HCT116 (cell line): ENCODE measurements around the gene AKAP3. TPM values are rescaled to one million over a fixed set of nuclear protein-coding genes. Genes with fewer than 3 reads are reported as not detected.

Experiments
- ATAC-seq: fragments of 200-7000 bp; cut with Tn5 transposase; 2 replicates; pipeline ENCODE4 v1.9.1; 2020; ENCODE audit warnings: mild to moderate bottlenecking, moderate library complexity
- BruUV-seq: library from RNA; stranded (reverse); fragments of 400-500 nt; replicated peaks from 2 replicates; lab custom pipeline; 2021; lab: Mats Ljungman, UMichigan
- CTCF ChIA-PET: fragments of 300-600 bp; sonication (Branson Sonifier 250); formaldehyde crosslinking; loops from one replicate; lab custom pipeline; 2021; ENCODE audit warnings: antibody characterized with exemption; lab: Charles Lee
- POLR2A ChIA-PET: fragments of 300-600, 350-600 bp; sonication (Branson Sonifier 250); formaldehyde crosslinking; loops from one replicate; lab custom pipeline; 2021; ENCODE audit warnings: antibody characterized with exemption; lab: Charles Lee
- RAD21 ChIA-PET, 2 experiments: fragments of 300-600 bp; sonication (Branson Sonifier 250); formaldehyde crosslinking; loops; one replicate each; lab custom pipeline; 2023; ENCODE audit warnings: low total read pairs in 2 of 2; ENCODE audit not compliant: uncharacterized antibody in 2 of 2, unreplicated experiment in 2 of 2, low non-redundant PET in 1 of 2; lab: Charles Lee
- DNase-seq: peaks from one replicate; pipeline ENCODE4 v3.0.0-alpha.2; 2010; ENCODE audit warnings: low read depth, low spot score
- H2AFZ ChIP-seq: fragments of 200-600 bp; shearing (Covaris generic), sonication (generic); 2 replicates; pipeline ENCODE4 v1.6.1; 2017; ENCODE audit warnings: low read depth, mixed run types, mixed read lengths, antibody characterized with exemption, low read length; ENCODE audit not compliant: poor library complexity, severe bottlenecking
- H3K27ac ChIP-seq: 2 replicates; pipeline ENCODE4 v1.5.1; 2012; ENCODE audit warnings: low read depth, low read length
- H3K27me3 ChIP-seq: fragments of 200-600 bp; sonication (generic); 2 replicates; pipeline ENCODE4 v1.6.1; 2016; ENCODE audit warnings: mixed run types, low read length, mixed read lengths; ENCODE audit not compliant: insufficient read depth
- H3K36me3 ChIP-seq, 2 experiments: fragments of 200-500 bp in 1 of 2; fragments of 200-600 bp in 1 of 2; sonication (Bioruptor generic) in 1 of 2; sonication (generic) in 1 of 2; 2 replicates each; pipeline versions ENCODE4 v1.5.1 to v1.6.1; 2014 to 2016; ENCODE audit warnings: low read length in 2 of 2, inconsistent platforms in 1 of 2, mixed read lengths in 1 of 2, mixed run types in 1 of 2; ENCODE audit not compliant: insufficient read depth in 2 of 2, control insufficient read depth in 1 of 2
- H3K4me1 ChIP-seq, 2 experiments: fragments of 200-600 bp in 1 of 2; sonication (generic) in 1 of 2; 2 replicates each; pipeline versions ENCODE4 v1.5.1 to v1.6.1; 2012 to 2017; ENCODE audit warnings: low read length in 2 of 2, inconsistent platforms in 1 of 2, mild to moderate bottlenecking in 1 of 2, mixed read lengths in 1 of 2, mixed run types in 1 of 2, moderate library complexity in 1 of 2; ENCODE audit not compliant: insufficient read depth in 2 of 2, control insufficient read depth in 1 of 2
- H3K4me2 ChIP-seq: fragments of 200-600 bp; sonication (generic); 2 replicates; pipeline ENCODE4 v1.6.1; 2017; ENCODE audit warnings: mixed run types, low read length, mixed read lengths
- H3K4me3 ChIP-seq, 2 experiments: fragments of 200-600 bp in 1 of 2; sonication (generic) in 1 of 2; replicated peaks in 1 of 2; 2 replicates each; pipeline ENCODE4 v1.5.1; 2011 to 2016; ENCODE audit warnings: low read length in 2 of 2, control low read depth in 1 of 2, low read depth in 1 of 2, mild to moderate bottlenecking in 1 of 2, mixed read lengths in 1 of 2, mixed run types in 1 of 2
- H3K79me2 ChIP-seq: fragments of 200-600 bp; sonication (generic); 2 replicates; pipeline ENCODE4 v1.6.1; 2017; ENCODE audit warnings: mild to moderate bottlenecking, mixed run types, low read length, moderate library complexity, mixed read lengths; ENCODE audit not compliant: insufficient read depth
- H3K9ac ChIP-seq: fragments of 200-600 bp; sonication (generic); 2 replicates; pipeline ENCODE4 v1.6.1; 2016; ENCODE audit warnings: low read length, mixed read lengths
- H3K9me2 ChIP-seq: fragments of 200-600 bp; sonication (generic), shearing (Covaris generic); 2 replicates; pipeline ENCODE4 v1.6.1; 2017; ENCODE audit warnings: mixed run types, mild to moderate bottlenecking, moderate library complexity; ENCODE audit not compliant: insufficient read depth
- H3K9me3 ChIP-seq, 2 experiments: fragments of 200-500 bp in 1 of 2; fragments of 200-600 bp in 1 of 2; sonication (Bioruptor generic) in 1 of 2; sonication (generic) in 1 of 2; 2 replicates each; pipeline ENCODE4 v1.6.1; 2014 to 2017; ENCODE audit warnings: low read length in 2 of 2, mixed read lengths in 2 of 2, inconsistent platforms in 1 of 2, low read depth in 1 of 2, mild to moderate bottlenecking in 1 of 2, mixed run types in 1 of 2, moderate library complexity in 1 of 2; ENCODE audit not compliant: control insufficient read depth in 1 of 2, insufficient read depth in 1 of 2
- H4K20me1 ChIP-seq: fragments of 200-600 bp; sonication (generic), shearing (Covaris generic); 2 replicates; pipeline ENCODE4 v1.6.1; 2017; ENCODE audit warnings: mixed run types, mild to moderate bottlenecking, moderate library complexity; ENCODE audit not compliant: insufficient read depth
- CEBPB ChIP-seq: IDR thresholded peaks from 2 replicates; pipeline ENCODE4 v1.6.1; 2012; ENCODE audit warnings: low read depth
- EGR1 ChIP-seq: IDR thresholded peaks from 2 replicates; pipeline ENCODE4 v1.6.1; 2012; ENCODE audit warnings: low read depth
- ELF1 ChIP-seq: IDR thresholded peaks from 2 replicates; pipeline ENCODE4 v1.6.1; 2012; ENCODE audit warnings: low read depth, borderline replicate concordance
- EZH2 ChIP-seq: fragments of 200-600 bp; sonication (generic); IDR thresholded peaks from 2 replicates; pipeline ENCODE4 v1.6.1; 2017; ENCODE audit warnings: antibody characterized with exemption, mixed run types
- FOSL1 ChIP-seq: IDR thresholded peaks from 2 replicates; pipeline ENCODE4 v1.6.1; 2012; ENCODE audit warnings: low read depth
- JUND ChIP-seq: IDR thresholded peaks from 2 replicates; pipeline ENCODE4 v1.6.1; 2012
- POLR2A ChIP-seq: IDR thresholded peaks from 2 replicates; pipeline ENCODE4 v1.7.0; 2011; ENCODE audit warnings: borderline replicate concordance; ENCODE audit not compliant: insufficient read depth, insufficient read length; ENCODE audit errors: extremely low read depth
- POLR2AphosphoS5 ChIP-seq: IDR thresholded peaks from 2 replicates; pipeline ENCODE4 v1.6.1; 2011; ENCODE audit warnings: mild to moderate bottlenecking, low read depth, low read length, moderate library complexity
- RAD21 ChIP-seq: IDR thresholded peaks from 2 replicates; pipeline ENCODE4 v1.6.1; 2012; ENCODE audit warnings: low read depth, mild to moderate bottlenecking
- SIN3A ChIP-seq: IDR thresholded peaks from 2 replicates; pipeline ENCODE4 v1.6.1; 2012; ENCODE audit warnings: low read depth
- SP1 ChIP-seq: IDR thresholded peaks from 2 replicates; pipeline ENCODE4 v1.6.1; 2012; ENCODE audit warnings: low read depth
- TCF7L2 ChIP-seq: IDR thresholded peaks from 2 replicates; pipeline ENCODE4 v1.7.0; 2011; ENCODE audit warnings: borderline replicate concordance, inconsistent platforms; ENCODE audit not compliant: insufficient read depth, insufficient read length; ENCODE audit errors: extremely low read depth
- ZFX ChIP-seq: fragments of 450-650 bp; IDR thresholded peaks from 2 replicates; pipeline ENCODE4 v1.6.1; 2017
- intact Hi-C: fragments of 100-400 bp; cut with micrococcal nuclease; formaldehyde crosslinking; loops from 2 replicates; pipeline ENCODE4 v1.10.0; 2022
- total RNA-seq: library from RNA; stranded (reverse); gene quantifications from one replicate; pipeline ENCODE4 v1.2.1, GENCODE V29; 2021; ENCODE audit not compliant: unreplicated experiment
- TF ChIP-seq, protein P1 (sequence below): IDR thresholded peaks from 2 replicates; pipeline ENCODE4 v1.6.1; 2012
- TF ChIP-seq, protein P2 (sequence below), 3 experiments: fragments of 200-600 bp in 1 of 3; sonication (generic) in 1 of 3; IDR thresholded peaks in 2 of 3; conservative IDR thresholded peaks in 1 of 3; 2 replicates each; pipeline ENCODE4 v1.5.1; 2012 to 2017; ENCODE audit warnings: low read depth in 2 of 3, low read length in 2 of 3, antibody characterized with exemption in 1 of 3, borderline replicate concordance in 1 of 3, control low read depth in 1 of 3, mild to moderate bottlenecking in 1 of 3, mixed read lengths in 1 of 3, mixed run types in 1 of 3, moderate library complexity in 1 of 3; ENCODE audit not compliant: insufficient read depth in 1 of 3
- TF ChIP-seq, protein P3 (sequence below): IDR thresholded peaks from 2 replicates; pipeline ENCODE4 v1.6.1; 2011; ENCODE audit warnings: mild to moderate bottlenecking, low read length, moderate library complexity; ENCODE audit not compliant: insufficient replicate concordance; ENCODE audit errors: extremely low read depth

Gene AKAP3
- total RNA-seq, 1 experiment from 2014 or later, result 4.3 TPM

DNA sequence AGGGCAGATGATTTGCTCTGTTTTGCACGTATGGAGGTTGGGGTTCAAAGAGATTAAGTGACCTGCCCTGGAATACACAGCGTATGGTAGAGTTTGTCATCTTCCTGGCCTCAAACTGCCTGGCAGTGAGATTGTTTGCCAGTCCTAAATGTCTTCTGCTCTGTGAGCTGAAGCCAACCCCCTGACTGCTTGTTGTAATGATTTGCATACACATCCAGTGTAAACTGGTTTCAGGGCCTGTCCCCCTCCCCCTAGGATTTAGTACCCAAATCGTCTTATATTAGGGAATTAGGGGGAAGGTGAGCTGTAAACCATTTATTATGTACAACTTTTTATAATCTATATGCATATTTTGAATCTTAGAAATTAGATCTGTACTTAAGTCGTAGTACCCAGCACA, 38.4 kb downstream of the AKAP3 start:
- Histone ChIP-seq H3K79me2 (no peaks in the 10 kb centered on the region; the same call in 1 of the 2 replicates), H3K4me2 (no peak overlapping the region), H3K9ac (no peak overlapping the region), H4K20me1 (no peaks in the 10 kb centered on the region), H3K27ac (no peak overlapping the region), H2AFZ (no peak overlapping the region), H3K27me3 (no peaks in the 10 kb centered on the region), H3K4me1 (peaks cover 2 to 4% of the 10 kb centered on the region in 2 experiments; a peak in 1 of 4 replicates), H3K9me2 (no peaks in the 10 kb centered on the region), H3K4me3 (no peak overlapping the region), H3K9me3 (no peaks in the 10 kb centered on the region), H3K36me3 (peaks cover 8 to 14% of the 10 kb centered on the region in 2 experiments; a peak in 2 of 4 replicates)
- no peak for DNase-seq
- RAD21 ChIA-PET, result no interaction called here
- no TSS peak for BruUV-seq
- TF ChIP-seq, protein P1, sequence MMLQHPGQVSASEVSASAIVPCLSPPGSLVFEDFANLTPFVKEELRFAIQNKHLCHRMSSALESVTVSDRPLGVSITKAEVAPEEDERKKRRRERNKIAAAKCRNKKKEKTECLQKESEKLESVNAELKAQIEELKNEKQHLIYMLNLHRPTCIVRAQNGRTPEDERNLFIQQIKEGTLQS, result no peak
- TF ChIP-seq, protein P2, sequence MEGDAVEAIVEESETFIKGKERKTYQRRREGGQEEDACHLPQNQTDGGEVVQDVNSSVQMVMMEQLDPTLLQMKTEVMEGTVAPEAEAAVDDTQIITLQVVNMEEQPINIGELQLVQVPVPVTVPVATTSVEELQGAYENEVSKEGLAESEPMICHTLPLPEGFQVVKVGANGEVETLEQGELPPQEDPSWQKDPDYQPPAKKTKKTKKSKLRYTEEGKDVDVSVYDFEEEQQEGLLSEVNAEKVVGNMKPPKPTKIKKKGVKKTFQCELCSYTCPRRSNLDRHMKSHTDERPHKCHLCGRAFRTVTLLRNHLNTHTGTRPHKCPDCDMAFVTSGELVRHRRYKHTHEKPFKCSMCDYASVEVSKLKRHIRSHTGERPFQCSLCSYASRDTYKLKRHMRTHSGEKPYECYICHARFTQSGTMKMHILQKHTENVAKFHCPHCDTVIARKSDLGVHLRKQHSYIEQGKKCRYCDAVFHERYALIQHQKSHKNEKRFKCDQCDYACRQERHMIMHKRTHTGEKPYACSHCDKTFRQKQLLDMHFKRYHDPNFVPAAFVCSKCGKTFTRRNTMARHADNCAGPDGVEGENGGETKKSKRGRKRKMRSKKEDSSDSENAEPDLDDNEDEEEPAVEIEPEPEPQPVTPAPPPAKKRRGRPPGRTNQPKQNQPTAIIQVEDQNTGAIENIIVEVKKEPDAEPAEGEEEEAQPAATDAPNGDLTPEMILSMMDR (IDR thresholded peaks at IDR 0.05 in 2 of 3, conservative IDR thresholded peaks at IDR 0.05 in 1 of 3; ENCODE audit: borderline replicate concordance in 1 of 3, insufficient read depth in 1 of 3, low read depth in 2 of 3, low read length in 2 of 3), result no peak
- TF ChIP-seq ELF1 (no peak), EZH2 (no peak), TCF7L2 (no peak), JUND (no peak), EGR1 (no peak), ZFX (no peak), POLR2AphosphoS5 (no peak), SP1 (no peak), RAD21 (no peak), SIN3A (no peak), POLR2A (no peak), CEBPB (no peak), FOSL1 (no peak)
- TF ChIP-seq, protein P3, sequence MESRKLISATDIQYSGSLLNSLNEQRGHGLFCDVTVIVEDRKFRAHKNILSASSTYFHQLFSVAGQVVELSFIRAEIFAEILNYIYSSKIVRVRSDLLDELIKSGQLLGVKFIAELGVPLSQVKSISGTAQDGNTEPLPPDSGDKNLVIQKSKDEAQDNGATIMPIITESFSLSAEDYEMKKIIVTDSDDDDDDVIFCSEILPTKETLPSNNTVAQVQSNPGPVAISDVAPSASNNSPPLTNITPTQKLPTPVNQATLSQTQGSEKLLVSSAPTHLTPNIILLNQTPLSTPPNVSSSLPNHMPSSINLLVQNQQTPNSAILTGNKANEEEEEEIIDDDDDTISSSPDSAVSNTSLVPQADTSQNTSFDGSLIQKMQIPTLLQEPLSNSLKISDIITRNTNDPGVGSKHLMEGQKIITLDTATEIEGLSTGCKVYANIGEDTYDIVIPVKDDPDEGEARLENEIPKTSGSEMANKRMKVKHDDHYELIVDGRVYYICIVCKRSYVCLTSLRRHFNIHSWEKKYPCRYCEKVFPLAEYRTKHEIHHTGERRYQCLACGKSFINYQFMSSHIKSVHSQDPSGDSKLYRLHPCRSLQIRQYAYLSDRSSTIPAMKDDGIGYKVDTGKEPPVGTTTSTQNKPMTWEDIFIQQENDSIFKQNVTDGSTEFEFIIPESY, result no peak
- no peak for ATAC-seq
- intact Hi-C loops, result no loop called here
- CTCF ChIA-PET, result no interaction called here
- POLR2A ChIA-PET, result no interaction called here
